Caco-2 (cell line): ENCODE results near the gene ARAP1. TPM values are rescaled to one million over a fixed set of nuclear protein-coding genes. Genes with fewer than 3 reads are reported as not detected.
A peak's percentile ranks its signal among the peaks of the same experiment; 100 is the strongest.

Source experiments
- BruUV-seq: library from RNA; stranded (reverse); fragments of 400-500 nt; replicated peaks from 2 replicates; lab custom pipeline; 2021; lab: Mats Ljungman, UMichigan
- CTCF ChIA-PET: fragments of 300-600 bp; sonication (Branson Sonifier 250); formaldehyde crosslinking; loops from one replicate; lab custom pipeline; 2022; ENCODE audit warnings: antibody characterized with exemption; lab: Charles Lee
- POLR2A ChIA-PET: fragments of 300-600 bp; sonication (Branson Sonifier 250); formaldehyde crosslinking; loops from one replicate; lab custom pipeline; 2022; ENCODE audit warnings: antibody characterized with exemption; lab: Charles Lee
- DNase-seq, 2 experiments: peaks; one replicate each; pipeline versions ENCODE4 v3.0.0 to v3.0.0-alpha.2; 2020 to 2022
- H3K27me3 ChIP-seq: replicated peaks from 2 replicates; pipeline ENCODE4 v1.6.0; 2011; ENCODE audit warnings: low read length; ENCODE audit not compliant: control insufficient read depth, insufficient read depth
- H3K36me3 ChIP-seq: 2 replicates; pipeline ENCODE4 v1.5.1; 2011; ENCODE audit warnings: low read length; ENCODE audit not compliant: control insufficient read depth, insufficient read depth
- H3K4me1 ChIP-seq: fragments of 250-450 bp; sonication (Bioruptor Pico); 2 replicates; pipeline ENCODE4 v1.5.1; 2020; ENCODE audit warnings: mild to moderate bottlenecking
- H3K4me3 ChIP-seq: 2 replicates; pipeline ENCODE4 v1.5.1; 2011; ENCODE audit warnings: low read depth, mild to moderate bottlenecking, control low read depth, low read length
- H3K9me3 ChIP-seq: fragments of 250-450 bp; sonication (Bioruptor Pico); 2 replicates; pipeline ENCODE4 v1.5.1; 2020; ENCODE audit warnings: mild to moderate bottlenecking, moderate library complexity
- H3K27ac Mint-ChIP-seq: one replicate; pipeline ENCODE4 v1.8.0; 2022; ENCODE audit warnings: mixed read lengths; ENCODE audit not compliant: unreplicated experiment
- H3K27me3 Mint-ChIP-seq: one replicate; pipeline ENCODE4 v1.8.0; 2022; ENCODE audit warnings: mixed read lengths; ENCODE audit not compliant: insufficient read depth, unreplicated experiment
- H3K36me3 Mint-ChIP-seq: one replicate; pipeline ENCODE4 v1.8.0; 2022; ENCODE audit warnings: mild to moderate bottlenecking, mixed read lengths; ENCODE audit not compliant: insufficient read depth, unreplicated experiment
- H3K4me1 Mint-ChIP-seq: one replicate; pipeline ENCODE4 v1.8.0; 2022; ENCODE audit warnings: low read depth, mixed read lengths; ENCODE audit not compliant: unreplicated experiment
- H3K4me3 Mint-ChIP-seq: one replicate; pipeline ENCODE4 v1.8.0; 2022; ENCODE audit warnings: mild to moderate bottlenecking, moderate library complexity, mixed read lengths; ENCODE audit not compliant: unreplicated experiment
- H3K9me3 Mint-ChIP-seq: one replicate; pipeline ENCODE4 v1.8.0; 2022; ENCODE audit warnings: mixed read lengths; ENCODE audit not compliant: unreplicated experiment
- CTCF ChIP-seq, 2 experiments: fragments of 200-600 bp in 1 of 2; IDR thresholded peaks; 1 replicate in 1 of 2; 2 replicates in 1 of 2; pipeline versions ENCODE4 v1.5.1 to v1.8.0; 2011 to 2022; ENCODE audit warnings: antibody characterized with exemption in 1 of 2, control low read depth in 1 of 2, inconsistent platforms in 1 of 2, low read depth in 1 of 2, low read length in 1 of 2, mild to moderate bottlenecking in 1 of 2, moderate library complexity in 1 of 2; ENCODE audit not compliant: insufficient read depth in 1 of 2, severe bottlenecking in 1 of 2, unreplicated experiment in 1 of 2
- intact Hi-C: fragments of 100-400 bp; cut with micrococcal nuclease; formaldehyde crosslinking; loops from one replicate; pipeline ENCODE4 v1.10.0; 2022; ENCODE audit not compliant: unreplicated experiment
- total RNA-seq: library from RNA; stranded (reverse); gene quantifications from 2 replicates; pipeline ENCODE4 v1.2.3, GENCODE V29; 2022

Gene ARAP1
- total RNA-seq, 1 experiment from 2014 or later, result 87.1 TPM

DNA sequence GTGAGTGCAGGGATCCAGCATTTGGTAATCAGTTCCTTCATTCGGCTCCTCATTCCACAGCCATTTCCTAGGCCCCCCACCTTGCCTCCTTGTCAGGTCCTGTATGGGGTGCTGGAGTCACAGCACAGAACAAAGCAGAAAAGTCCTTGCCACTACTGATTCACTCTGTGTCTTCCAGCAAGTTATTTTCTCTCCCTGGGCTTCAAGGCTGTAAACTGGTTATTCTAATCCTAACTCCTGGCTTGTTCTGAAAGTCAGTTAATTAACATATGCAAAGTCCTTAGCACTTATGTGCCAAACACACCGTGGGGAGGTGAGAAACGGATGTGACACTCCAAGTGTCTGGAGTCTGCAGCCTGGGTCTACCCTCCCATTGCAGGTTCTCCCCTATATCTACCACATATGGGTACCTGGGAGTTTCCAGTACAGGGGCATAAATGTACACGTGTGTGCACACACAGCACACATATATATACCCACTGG lies 47.4 kb downstream of the ARAP1 start:
- Mint-ChIP-seq H3K27ac (no peak overlapping the region), H3K4me1 (no peaks in the 10 kb centered on the region), H3K4me3 (no peak overlapping the region), H3K9me3 (no peaks in the 10 kb centered on the region), H3K36me3 (peaks cover 61% of the 10 kb centered on the region), H3K27me3 (no peaks in the 10 kb centered on the region)
- BruUV-seq, result no TSS peak
- H3K4me3 ChIP-seq, result no peak overlapping the region
- DNase-seq, result no peak
- no peaks in the 10 kb centered on the region for H3K9me3 ChIP-seq
- ChIA-PET POLR2A (no interaction called here), CTCF (interaction anchor here (1.2 to 1.6 kb wide), 2 partner anchors 20 to 21 kb away, joined by 5 read pairs; no protein-coding TSS in a partner anchor)
- intact Hi-C loops, result no loop called here
- no peaks in the 10 kb centered on the region for H3K27me3 ChIP-seq
- no peaks in the 10 kb centered on the region for H3K4me1 ChIP-seq
- no peak for TF ChIP-seq CTCF (IDR thresholded peaks at IDR 0.05; ENCODE audit: insufficient read depth in 1 of 2, low read depth in 1 of 2, low read length in 1 of 2, severe bottlenecking in 1 of 2, unreplicated experiment in 1 of 2)
- H3K36me3 ChIP-seq, result peaks cover 9% of the 10 kb centered on the region

- no TSS peak for BruUV-seq
- H3K36me3 ChIP-seq, result peaks cover 9% of the 10 kb centered on the region
- Mint-ChIP-seq H3K36me3 (peaks cover 65% of the 10 kb centered on the region), H3K27ac (no peak overlapping the region), H3K4me3 (no peak overlapping the region), H3K4me1 (no peaks in the 10 kb centered on the region), H3K9me3 (no peaks in the 10 kb centered on the region), H3K27me3 (no peaks in the 10 kb centered on the region)
- DNase-seq, result peak; percentile 35 to 66
- CTCF ChIA-PET, result interaction anchor here (0.6 to 1.6 kb wide), 6 partner anchors 20 to 991 kb away, joined by 3 to 5 read pairs (median 4); partner anchors contain the start of gene STARD10
- POLR2A ChIA-PET, result no interaction called here
- H3K4me3 ChIP-seq, result no peak overlapping the region
- intact Hi-C loops, result no loop called here
- no peaks in the 10 kb centered on the region for H3K4me1 ChIP-seq
- no peaks in the 10 kb centered on the region for H3K27me3 ChIP-seq
- TF ChIP-seq CTCF (IDR thresholded peaks at IDR 0.05; ENCODE audit: insufficient read depth in 1 of 2, low read depth in 1 of 2, low read length in 1 of 2, severe bottlenecking in 1 of 2, unreplicated experiment in 1 of 2), result no peak
- no peaks in the 10 kb centered on the region for H3K9me3 ChIP-seq
These were observed 48.0 kb downstream of the ARAP1 start for GRCh38 chr11:72704028-72704782.

DNA sequence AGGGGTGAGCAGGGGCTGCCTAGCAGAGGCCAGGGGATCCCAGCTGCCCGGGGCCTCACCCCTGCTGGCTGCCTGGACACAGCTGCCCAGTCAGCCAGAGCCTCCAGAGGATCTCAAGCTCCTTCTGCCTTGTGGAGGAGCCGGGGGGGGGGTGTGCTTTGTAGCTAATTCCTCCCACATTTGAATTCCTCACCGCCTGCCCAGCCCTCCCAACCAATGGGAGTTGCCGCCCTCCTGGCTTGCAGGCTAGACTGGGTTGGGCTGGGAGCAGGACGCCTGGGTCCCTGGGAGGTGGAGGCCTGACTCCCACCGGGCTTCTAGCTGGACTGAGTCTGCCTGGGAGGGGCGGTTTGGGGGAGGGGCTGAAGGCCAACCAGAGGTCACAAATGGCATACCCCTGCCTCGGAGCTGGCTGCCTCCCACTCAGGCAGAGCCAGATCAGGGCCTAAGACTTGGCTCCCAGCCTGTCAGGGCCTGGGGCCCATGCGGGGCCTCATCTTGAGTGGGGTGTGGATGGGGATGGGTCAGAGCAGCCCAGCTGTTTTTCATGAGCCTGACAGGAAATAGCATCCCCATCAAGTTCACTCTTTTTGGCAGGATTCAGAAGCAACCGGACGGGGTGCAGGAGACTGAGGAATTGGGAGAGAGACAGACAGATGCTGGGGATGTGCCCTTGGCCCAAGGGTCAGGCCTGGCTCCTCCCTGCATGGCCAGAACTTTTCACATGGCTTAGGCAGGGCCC lies 48.8 kb downstream of the ARAP1 start:
- Mint-ChIP-seq H3K36me3 (peaks cover 67% of the 10 kb centered on the region), H3K4me3 (no peak overlapping the region), H3K9me3 (no peaks in the 10 kb centered on the region), H3K27me3 (no peaks in the 10 kb centered on the region), H3K27ac (no peak overlapping the region), H3K4me1 (no peaks in the 10 kb centered on the region)
- no peaks in the 10 kb centered on the region for H3K4me1 ChIP-seq
- no peaks in the 10 kb centered on the region for H3K9me3 ChIP-seq
- peaks cover 8% of the 10 kb centered on the region for H3K36me3 ChIP-seq
- TF ChIP-seq CTCF (IDR thresholded peaks at IDR 0.05; ENCODE audit: insufficient read depth in 1 of 2, low read depth in 1 of 2, low read length in 1 of 2, severe bottlenecking in 1 of 2, unreplicated experiment in 1 of 2), result no peak
- ChIA-PET POLR2A (no interaction called here), CTCF (interaction anchor here (0.6 to 1.3 kb wide), 7 partner anchors 20 to 990 kb away, joined by 3 to 5 read pairs (median 3); partner anchors contain the start of gene STARD10)
- BruUV-seq, result no TSS peak
- H3K27me3 ChIP-seq, result no peaks in the 10 kb centered on the region
- H3K4me3 ChIP-seq, result no peak overlapping the region
- intact Hi-C loops, result no loop called here
- DNase-seq, result no peak
